MCF 10A (cell line): ENCODE measurements around the gene CCDC30. TPM values are rescaled to one million over a fixed set of nuclear protein-coding genes. Genes with fewer than 3 reads are reported as not detected.

Experiments
- BruUV-seq: library from RNA; stranded (reverse); fragments of 400-500 nt; replicated peaks from 2 replicates; lab custom pipeline; 2021; lab: Mats Ljungman, UMichigan
- CTCF ChIA-PET: fragments of 300-600 bp; sonication (Branson Sonifier 250); formaldehyde crosslinking; extraction: SDS; loops from one replicate; lab custom pipeline; 2021; ENCODE audit warnings: antibody characterized with exemption, inconsistent platforms; lab: Yijun Ruan, JAX
- POLR2A ChIA-PET: fragments of 300-600, 350-650 bp; sonication (Branson Sonifier 250); formaldehyde crosslinking; extraction: SDS; loops from one replicate; lab custom pipeline; 2020; ENCODE audit warnings: antibody characterized with exemption, inconsistent platforms; lab: Yijun Ruan, JAX
- DNase-seq: peaks from one replicate; pipeline ENCODE4 v3.0.0-alpha.2; 2018; ENCODE audit not compliant: unreplicated experiment
- H3K27ac Mint-ChIP-seq: one replicate; pipeline ENCODE4 v1.8.0; 2022; ENCODE audit warnings: mild to moderate bottlenecking, low read depth, mixed read lengths; ENCODE audit not compliant: unreplicated experiment
- H3K27me3 Mint-ChIP-seq: one replicate; pipeline ENCODE4 v1.8.0; 2022; ENCODE audit warnings: mixed read lengths; ENCODE audit not compliant: insufficient read depth, unreplicated experiment
- H3K36me3 Mint-ChIP-seq: one replicate; pipeline ENCODE4 v1.8.0; 2022; ENCODE audit warnings: mild to moderate bottlenecking, moderate library complexity, mixed read lengths; ENCODE audit not compliant: insufficient read depth, unreplicated experiment
- H3K4me1 Mint-ChIP-seq: one replicate; pipeline ENCODE4 v1.8.0; 2022; ENCODE audit warnings: mixed read lengths; ENCODE audit not compliant: insufficient read depth, unreplicated experiment
- H3K4me3 Mint-ChIP-seq: one replicate; pipeline ENCODE4 v1.8.0; 2022; ENCODE audit warnings: mild to moderate bottlenecking, moderate library complexity, mixed read lengths; ENCODE audit not compliant: unreplicated experiment
- H3K9me3 Mint-ChIP-seq: one replicate; pipeline ENCODE4 v1.8.0; 2022; ENCODE audit warnings: mixed read lengths; ENCODE audit not compliant: unreplicated experiment
- intact Hi-C: fragments of 100-400 bp; cut with micrococcal nuclease; formaldehyde crosslinking; loops from 2 replicates; pipeline ENCODE4 v1.14.1; 2022
- total RNA-seq: library from RNA; stranded (reverse); gene quantifications from 2 replicates; pipeline ENCODE4 v1.2.3, GENCODE V29; 2022
- TF ChIP-seq, protein P1 (sequence below): fragments of 200-600 bp; IDR thresholded peaks from one replicate; pipeline ENCODE4 v1.8.0; 2022; ENCODE audit warnings: antibody characterized with exemption, mild to moderate bottlenecking; ENCODE audit not compliant: unreplicated experiment

CCDC30 gene
- total RNA-seq, 1 experiment from 2014 or later: 2.2 TPM

DNA sequence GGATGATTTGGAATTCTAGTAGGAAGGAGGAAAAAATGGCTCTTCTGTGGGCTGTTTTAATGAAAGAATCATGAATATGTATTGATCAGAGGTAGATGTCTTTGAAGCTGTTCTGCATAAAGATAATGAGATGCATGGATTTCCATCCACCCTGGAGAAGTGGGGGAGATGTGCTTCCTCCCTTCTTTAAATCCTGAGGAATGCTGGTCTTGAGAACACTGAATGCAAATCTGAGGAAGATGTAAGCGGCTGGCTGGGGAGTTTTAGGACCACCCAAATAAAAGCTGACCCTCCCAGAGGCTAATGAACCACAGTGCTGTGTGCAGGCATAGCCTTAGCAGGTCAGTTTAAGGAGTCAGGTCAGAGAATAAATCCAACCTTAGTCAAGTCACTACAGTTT, 44.6 kb upstream of the CCDC30 start:
- DNase-seq: no peak
- H3K4me1 Mint-ChIP-seq: peaks cover 4% of the 10 kb centered on the region
- H3K9me3 Mint-ChIP-seq: no peaks in the 10 kb centered on the region
- no TSS peak for BruUV-seq
- H3K4me3 Mint-ChIP-seq: no peak overlapping the region
- H3K27ac Mint-ChIP-seq: no peak overlapping the region
- peaks cover 29% of the 10 kb centered on the region for H3K27me3 Mint-ChIP-seq
- intact Hi-C loops: no loop called here
- TF ChIP-seq, protein P1, sequence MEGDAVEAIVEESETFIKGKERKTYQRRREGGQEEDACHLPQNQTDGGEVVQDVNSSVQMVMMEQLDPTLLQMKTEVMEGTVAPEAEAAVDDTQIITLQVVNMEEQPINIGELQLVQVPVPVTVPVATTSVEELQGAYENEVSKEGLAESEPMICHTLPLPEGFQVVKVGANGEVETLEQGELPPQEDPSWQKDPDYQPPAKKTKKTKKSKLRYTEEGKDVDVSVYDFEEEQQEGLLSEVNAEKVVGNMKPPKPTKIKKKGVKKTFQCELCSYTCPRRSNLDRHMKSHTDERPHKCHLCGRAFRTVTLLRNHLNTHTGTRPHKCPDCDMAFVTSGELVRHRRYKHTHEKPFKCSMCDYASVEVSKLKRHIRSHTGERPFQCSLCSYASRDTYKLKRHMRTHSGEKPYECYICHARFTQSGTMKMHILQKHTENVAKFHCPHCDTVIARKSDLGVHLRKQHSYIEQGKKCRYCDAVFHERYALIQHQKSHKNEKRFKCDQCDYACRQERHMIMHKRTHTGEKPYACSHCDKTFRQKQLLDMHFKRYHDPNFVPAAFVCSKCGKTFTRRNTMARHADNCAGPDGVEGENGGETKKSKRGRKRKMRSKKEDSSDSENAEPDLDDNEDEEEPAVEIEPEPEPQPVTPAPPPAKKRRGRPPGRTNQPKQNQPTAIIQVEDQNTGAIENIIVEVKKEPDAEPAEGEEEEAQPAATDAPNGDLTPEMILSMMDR: no peak
- POLR2A ChIA-PET: no interaction called here
- CTCF ChIA-PET: interaction anchor here (0.7 kb wide), 1 partner anchor 326 kb away, joined by 5 read pairs; no protein-coding TSS in a partner anchor
- no peaks in the 10 kb centered on the region for H3K36me3 Mint-ChIP-seq

DNA sequence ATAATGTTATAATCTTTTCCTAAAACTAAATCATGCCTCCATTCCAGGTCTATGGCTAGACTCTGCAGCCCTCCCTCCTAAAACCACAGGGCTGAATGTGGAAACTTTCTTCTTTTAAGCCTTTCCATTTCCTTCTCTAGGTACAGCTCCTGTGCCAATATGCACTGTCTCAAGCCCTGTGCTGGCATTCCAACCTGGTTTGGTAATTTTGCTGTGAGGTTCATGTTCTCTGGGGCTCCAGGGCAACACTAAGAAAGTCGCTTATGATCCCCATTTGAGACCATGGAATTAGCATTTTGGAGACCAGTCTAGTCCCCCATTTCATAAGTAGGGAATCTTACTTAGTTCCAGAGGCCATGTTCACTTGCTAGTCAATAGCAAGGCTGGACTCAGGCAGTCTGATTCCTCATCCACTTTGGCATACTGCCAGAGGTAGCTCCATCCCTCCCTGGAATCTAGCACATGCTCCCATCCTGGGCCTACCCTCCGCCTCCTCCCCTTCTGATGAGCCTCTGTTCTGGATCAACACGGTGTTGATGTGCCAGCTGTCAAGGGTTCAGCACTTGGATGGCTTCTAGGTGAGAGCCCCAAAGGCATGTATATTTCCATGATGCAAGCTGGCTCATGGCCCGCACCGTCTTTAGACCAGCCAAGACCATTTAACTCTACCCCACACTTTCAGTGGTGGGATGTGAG, 43.8 kb upstream of the CCDC30 start:
- ChIA-PET CTCF (no interaction called here), POLR2A (no interaction called here)
- TF ChIP-seq, protein P1: no peak
- no peak for DNase-seq
- intact Hi-C loops: no loop called here
- H3K9me3 Mint-ChIP-seq: no peaks in the 10 kb centered on the region
- H3K27me3 Mint-ChIP-seq: peaks cover 24% of the 10 kb centered on the region
- H3K4me3 Mint-ChIP-seq: no peak overlapping the region
- BruUV-seq: no TSS peak
- H3K4me1 Mint-ChIP-seq: peaks cover 4% of the 10 kb centered on the region
- H3K27ac Mint-ChIP-seq: no peak overlapping the region
- no peaks in the 10 kb centered on the region for H3K36me3 Mint-ChIP-seq

DNA sequence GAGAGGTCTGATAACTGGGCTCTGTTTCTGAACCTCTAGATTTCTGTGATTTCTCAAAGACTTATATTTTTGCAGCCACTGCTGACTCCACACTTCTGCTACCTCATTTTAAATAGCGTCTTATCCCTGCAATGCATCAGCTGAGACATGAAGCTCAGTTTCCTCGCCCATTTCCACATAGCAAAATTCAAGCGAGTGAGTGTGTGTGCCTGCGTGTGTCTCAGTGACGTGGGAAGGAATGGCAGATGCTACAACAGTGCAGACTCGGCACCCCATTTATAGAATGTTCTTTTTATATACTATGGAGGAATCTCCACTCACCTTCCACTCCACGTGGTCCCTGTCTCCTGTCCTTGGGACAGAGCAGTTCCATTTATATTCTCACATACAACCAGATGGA, 43.0 kb upstream of the CCDC30 start:
- no peak for DNase-seq
- Mint-ChIP-seq H3K36me3 (no peaks in the 10 kb centered on the region), H3K27me3 (peaks cover 15% of the 10 kb centered on the region), H3K27ac (no peak overlapping the region), H3K4me1 (peaks cover 8% of the 10 kb centered on the region), H3K9me3 (no peaks in the 10 kb centered on the region), H3K4me3 (no peak overlapping the region)
- ChIA-PET POLR2A (no interaction called here), CTCF (interaction anchor here (0.7 kb wide), 1 partner anchor 30 kb away, joined by 3 read pairs; no protein-coding TSS in a partner anchor)
- TF ChIP-seq, protein P1: no peak
- intact Hi-C loops: no loop called here
- no TSS peak for BruUV-seq

DNA sequence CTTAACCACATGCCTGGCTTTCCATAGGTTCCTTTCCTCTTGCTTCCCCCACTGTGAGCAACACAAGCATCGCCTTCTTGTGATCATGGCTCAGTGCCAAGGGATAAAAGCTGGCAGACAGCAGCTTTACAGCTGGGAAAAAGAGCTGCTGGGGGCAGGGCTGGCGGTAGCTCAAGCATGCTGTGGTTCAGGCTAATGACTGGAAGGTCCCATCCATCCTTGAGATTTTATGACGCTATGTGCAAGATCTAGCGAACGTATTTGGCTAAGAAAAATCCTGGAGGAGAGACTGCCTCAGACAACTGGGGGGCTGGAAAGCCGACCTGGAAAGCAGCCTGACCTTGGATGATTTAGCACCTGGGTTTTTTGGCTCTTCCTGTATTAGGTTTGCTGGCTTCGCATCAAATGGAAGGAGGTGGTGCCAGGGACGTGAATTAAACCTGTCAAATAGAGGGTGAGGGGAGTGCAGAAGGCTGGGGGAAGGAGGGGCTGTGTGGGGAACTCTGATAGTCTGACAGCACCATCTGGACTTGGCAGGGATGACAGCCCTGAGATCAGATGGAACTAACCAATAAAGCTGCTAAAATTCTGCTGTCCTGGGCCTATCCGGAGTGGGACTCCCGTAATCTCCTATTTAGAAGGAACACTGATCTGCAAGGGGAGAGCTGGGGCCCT, 42.0 kb upstream of the CCDC30 start:
- H3K9me3 Mint-ChIP-seq: no peaks in the 10 kb centered on the region
- TF ChIP-seq, protein P1: no peak
- POLR2A ChIA-PET: interaction anchor here (0.6 to 1.1 kb wide), 2 partner anchors 85 to 482 kb away, joined by 3 read pairs; no protein-coding TSS in a partner anchor
- no peak overlapping the region for H3K4me3 Mint-ChIP-seq
- peaks cover 8% of the 10 kb centered on the region for H3K27me3 Mint-ChIP-seq
- CTCF ChIA-PET: no interaction called here
- intact Hi-C loops: no loop called here
- no peak overlapping the region for H3K27ac Mint-ChIP-seq
- DNase-seq: peak; percentile 55
- H3K36me3 Mint-ChIP-seq: no peaks in the 10 kb centered on the region
- H3K4me1 Mint-ChIP-seq: peaks cover 8% of the 10 kb centered on the region
- no TSS peak for BruUV-seq
